Naive thymus-derived CD4-positive, alpha-beta T cell (primary cell): ENCODE measurements around the gene PODN. TPM values are rescaled to one million over a fixed set of nuclear protein-coding genes. Genes with fewer than 3 reads are reported as not detected.
A peak's percentile ranks its signal among the peaks of the same experiment; 100 is the strongest.

Source experiments
- ATAC-seq: fragments of 150-1000 bp; cut with Tn5 transposase; 2 replicates; pipeline ENCODE4 v1.10.0; 2021; ENCODE audit warnings: mild to moderate bottlenecking, moderate library complexity
- CTCF ChIA-PET: fragments of 350-600 bp; sonication (Branson Sonifier 250); formaldehyde crosslinking; loops from one replicate; lab custom pipeline; 2021; ENCODE audit warnings: antibody characterized with exemption; lab: Charles Lee
- POLR2A ChIA-PET: fragments of 350-600 bp; sonication (Branson Sonifier 250); formaldehyde crosslinking; loops from one replicate; lab custom pipeline; 2021; ENCODE audit warnings: antibody characterized with exemption, inconsistent platforms; lab: Charles Lee
- DNase-seq, 9 donors: peaks; one replicate each; pipeline versions ENCODE4 v3.0.0 to v3.0.0-alpha.2; 2020 to 2022; ENCODE audit warnings: mixed read lengths in 1 of 9
- H3K27ac ChIP-seq: one replicate; pipeline ENCODE4 v1.7.0; 2013; ENCODE audit warnings: mild to moderate bottlenecking, low read depth, low read length, moderate library complexity
- H3K27me3 ChIP-seq, 2 donors: one replicate each; pipeline ENCODE4 v1.7.0; 2013; ENCODE audit warnings: low read length in 2 of 2, mild to moderate bottlenecking in 2 of 2, moderate library complexity in 2 of 2; ENCODE audit not compliant: control insufficient read depth in 2 of 2, insufficient read depth in 2 of 2
- H3K36me3 ChIP-seq, 3 experiments: 1 replicate in 2 of 3; 2 replicates in 1 of 3; pipeline ENCODE4 v1.7.0; 2013; ENCODE audit warnings: low read length in 3 of 3, mild to moderate bottlenecking in 3 of 3, moderate library complexity in 1 of 3; ENCODE audit not compliant: insufficient read depth in 3 of 3, control insufficient read depth in 2 of 3
- H3K4me1 ChIP-seq, 2 donors: one replicate each; pipeline ENCODE4 v1.7.0; 2013; ENCODE audit warnings: low read length in 2 of 2, mild to moderate bottlenecking in 2 of 2, moderate library complexity in 1 of 2; ENCODE audit not compliant: control insufficient read depth in 2 of 2, insufficient read depth in 2 of 2
- H3K4me3 ChIP-seq: 2 replicates; pipeline ENCODE4 v1.7.0; 2013; ENCODE audit warnings: mild to moderate bottlenecking, low read length
- H3K9me3 ChIP-seq, 3 experiments: 1 replicate in 2 of 3; 2 replicates in 1 of 3; pipeline ENCODE4 v1.7.0; 2013; ENCODE audit warnings: low read length in 3 of 3; ENCODE audit not compliant: control insufficient read depth in 2 of 3
- H3K27ac Mint-ChIP-seq, 9 donors: one replicate each; pipeline ENCODE4 v1.8.0; 2020 to 2022; ENCODE audit warnings: mixed read lengths in 9 of 9, mild to moderate bottlenecking in 8 of 9, moderate library complexity in 5 of 9, inconsistent platforms in 2 of 9
- H3K27me3 Mint-ChIP-seq, 5 donors: one replicate each; pipeline ENCODE4 v1.8.0; 2021 to 2022; ENCODE audit warnings: mixed read lengths in 5 of 5, mild to moderate bottlenecking in 1 of 5
- H3K36me3 Mint-ChIP-seq, 5 donors: one replicate each; pipeline ENCODE4 v1.8.0; 2020 to 2022; ENCODE audit warnings: mixed read lengths in 5 of 5, mild to moderate bottlenecking in 3 of 5, inconsistent platforms in 1 of 5
- H3K4me1 Mint-ChIP-seq, 7 donors: one replicate each; pipeline ENCODE4 v1.8.0; 2020 to 2022; ENCODE audit warnings: mixed read lengths in 7 of 7, mild to moderate bottlenecking in 3 of 7, inconsistent platforms in 1 of 7
- H3K4me3 Mint-ChIP-seq, 10 donors: one replicate each; pipeline ENCODE4 v1.8.0; 2020 to 2022; ENCODE audit warnings: mild to moderate bottlenecking in 10 of 10, mixed read lengths in 10 of 10, moderate library complexity in 6 of 10, inconsistent platforms in 2 of 10
- H3K9me3 Mint-ChIP-seq, 11 donors: one replicate each; pipeline ENCODE4 v1.8.0; 2020 to 2022; ENCODE audit warnings: mixed read lengths in 11 of 11, mild to moderate bottlenecking in 4 of 11, inconsistent platforms in 1 of 11, moderate library complexity in 1 of 11
- intact Hi-C, 2 donors: fragments of 100-400 bp; cut with micrococcal nuclease; formaldehyde crosslinking; loops; one replicate each; pipeline ENCODE4 v1.15.1; 2023
- polyA plus RNA-seq, 2 donors: library from polyadenylated mRNA; unstranded; fragments of 300-500 nt; fragmentation: Illumina TruSeq; gene quantifications; one replicate each; pipeline ENCODE4 v1.2.3, GENCODE V29; 2021
- total RNA-seq, 6 experiments: library from RNA in 5 of 6; stranded (reverse) in 5 of 6; gene quantifications; 1 replicate in 5 of 6; 2 replicates in 1 of 6; pipeline ENCODE4 v1.2.3 and lab custom pipeline; 2021 to 2026

The PODN gene
- total and polyA plus RNA-seq, 7 experiments from 2014 or later: 0.88 TPM; not detected in 6

DNA sequence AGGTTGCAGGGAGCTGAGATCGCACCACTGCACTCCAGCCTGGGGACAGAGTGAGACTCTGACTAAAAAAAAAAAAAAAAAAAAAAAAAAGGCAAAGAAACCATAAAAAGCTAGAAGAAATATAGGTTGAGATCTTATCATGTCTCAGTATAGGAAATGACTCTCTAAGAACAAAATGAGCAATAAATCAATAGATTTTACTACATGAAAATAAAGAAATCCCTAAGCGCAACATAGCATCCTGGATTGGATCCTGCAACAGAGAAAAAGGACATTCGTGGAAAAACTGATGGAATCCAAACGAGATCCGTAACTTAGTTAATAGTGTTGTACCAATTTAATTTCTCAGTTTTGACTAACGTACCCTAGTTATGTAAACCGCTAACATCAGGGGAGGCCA is 45.1 kb downstream of the PODN start:
- Histone ChIP-seq H3K4me1 (no peaks in the 10 kb centered on the region), H3K36me3 (no peaks in the 10 kb centered on the region), H3K27ac (no peak overlapping the region), H3K4me3 (no peak overlapping the region), H3K27me3 (no peaks in the 10 kb centered on the region), H3K9me3 (no peaks in the 10 kb centered on the region)
- Mint-ChIP-seq H3K27ac (peak overlapping the region in 4 of 9 donors; percentile 9 to 40 (median 18)), H3K27me3 (peaks cover 0 to 5% (median 0%) of the 10 kb centered on the region in 5 donors), H3K4me1 (peaks cover 5 to 38% (median 16%) of the 10 kb centered on the region in 7 donors), H3K9me3 (peaks cover 0 to 1% (median 0%) of the 10 kb centered on the region in 11 donors), H3K36me3 (no peaks in the 10 kb centered on the region), H3K4me3 (peak overlapping the region in 1 of 10 donors; percentile 20)
- ATAC-seq (no peak), DNase-seq (no peak)
- ChIA-PET CTCF (interaction anchor here (0.5 kb wide), 1 partner anchor 1070 kb away, joined by 5 read pairs; no protein-coding TSS in a partner anchor), POLR2A (no interaction called here)
- intact Hi-C loops: no loop called here

DNA sequence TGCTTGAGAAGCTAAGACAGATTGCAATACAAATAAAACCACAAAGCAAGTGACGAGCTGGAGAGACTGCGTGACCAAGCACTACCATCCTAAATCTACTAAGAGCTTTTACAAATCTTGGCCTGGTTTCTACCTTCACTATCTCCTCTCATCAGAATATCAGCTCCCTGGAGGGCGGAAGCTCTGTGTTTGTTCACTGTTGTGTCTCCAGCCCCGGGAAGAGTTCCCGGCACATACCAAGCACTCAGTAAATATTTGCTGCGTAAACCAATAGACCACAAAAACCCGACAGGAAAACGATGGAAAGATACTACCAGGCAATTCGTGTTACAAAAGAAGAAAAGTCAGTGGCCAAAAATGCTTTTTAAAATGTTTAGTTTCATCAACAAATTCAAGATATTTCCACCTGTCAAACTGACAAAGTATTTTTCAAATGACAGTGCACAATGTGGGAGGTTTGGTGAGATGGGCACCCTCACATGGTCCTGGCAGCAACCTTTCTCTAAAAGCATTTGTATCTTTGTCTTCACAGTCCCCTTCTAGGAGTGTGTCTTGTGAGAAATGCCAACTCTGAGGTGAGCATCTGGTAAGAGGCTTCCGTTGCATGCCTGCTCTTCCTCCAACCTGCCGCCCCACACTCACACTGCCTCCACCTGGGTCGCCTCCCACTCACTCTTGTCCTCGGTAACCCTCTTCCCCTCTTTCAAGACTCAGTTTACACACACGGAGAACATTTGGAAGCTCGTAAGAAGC is 45.7 kb downstream of the PODN start:
- Mint-ChIP-seq H3K4me3 (peak overlapping the region in 7 of 10 donors; percentile 11 to 59 (median 36)), H3K4me1 (peaks cover 5 to 38% (median 16%) of the 10 kb centered on the region in 7 donors), H3K27ac (peak overlapping the region; percentile 9 to 75 (median 33)), H3K27me3 (peaks cover 0 to 5% (median 0%) of the 10 kb centered on the region in 5 donors), H3K9me3 (peaks cover 0 to 1% (median 0%) of the 10 kb centered on the region in 11 donors), H3K36me3 (no peaks in the 10 kb centered on the region)
- Histone ChIP-seq H3K4me3 (no peak overlapping the region), H3K27ac (no peak overlapping the region), H3K9me3 (no peaks in the 10 kb centered on the region), H3K36me3 (no peaks in the 10 kb centered on the region), H3K4me1 (no peaks in the 10 kb centered on the region), H3K27me3 (no peaks in the 10 kb centered on the region)
- ChIA-PET POLR2A (no interaction called here), CTCF (interaction anchor here (0.5 kb wide), 1 partner anchor 1071 kb away, joined by 5 read pairs; no protein-coding TSS in a partner anchor)
- intact Hi-C loops: no loop called here
- ATAC-seq: no peak
- DNase-seq: no peak

GRCh38 chr1:53108646-53109580 is 46.9 kb downstream of the PODN start:
- no peak overlapping the region for H3K4me3 ChIP-seq
- intact Hi-C loops: no loop called here
- Mint-ChIP-seq H3K36me3 (no peaks in the 10 kb centered on the region), H3K27me3 (peaks cover 0 to 5% (median 0%) of the 10 kb centered on the region in 5 donors), H3K4me1 (peaks cover 5 to 36% (median 16%) of the 10 kb centered on the region in 7 donors), H3K27ac (no peak overlapping the region), H3K9me3 (peaks cover 0 to 1% (median 0%) of the 10 kb centered on the region in 11 donors), H3K4me3 (no peak overlapping the region)
- ATAC-seq: no peak
- CTCF ChIA-PET: no interaction called here
- H3K27me3 ChIP-seq: no peaks in the 10 kb centered on the region
- H3K9me3 ChIP-seq: no peaks in the 10 kb centered on the region
- DNase-seq: no peak
- H3K27ac ChIP-seq: no peak overlapping the region
- no peaks in the 10 kb centered on the region for H3K4me1 ChIP-seq
- POLR2A ChIA-PET: no interaction called here
- no peaks in the 10 kb centered on the region for H3K36me3 ChIP-seq

- H3K27ac ChIP-seq: no peak overlapping the region
- no peaks in the 10 kb centered on the region for H3K27me3 ChIP-seq
- ATAC-seq (peak; percentile 66), DNase-seq (no peak)
- POLR2A ChIA-PET: no interaction called here
- Mint-ChIP-seq H3K4me1 (peaks cover 5 to 28% (median 16%) of the 10 kb centered on the region in 7 donors), H3K27me3 (peaks cover 0 to 5% (median 0%) of the 10 kb centered on the region in 5 donors), H3K36me3 (no peaks in the 10 kb centered on the region), H3K9me3 (peaks cover 0 to 1% (median 0%) of the 10 kb centered on the region in 11 donors), H3K27ac (no peak overlapping the region), H3K4me3 (no peak overlapping the region)
- CTCF ChIA-PET: no interaction called here
- H3K4me3 ChIP-seq: no peak overlapping the region
- no peaks in the 10 kb centered on the region for H3K36me3 ChIP-seq
- intact Hi-C loops: no loop called here
- H3K4me1 ChIP-seq: no peaks in the 10 kb centered on the region
- H3K9me3 ChIP-seq: no peaks in the 10 kb centered on the region
These were observed 48.5 kb downstream of the PODN start for GRCh38 chr1:53110370-53111072.

- DNase-seq (no peak), ATAC-seq (peak; percentile 17)
- H3K27ac ChIP-seq: no peak overlapping the region
- intact Hi-C loops: no loop called here
- Mint-ChIP-seq H3K4me3 (no peak overlapping the region), H3K27me3 (peaks cover 0 to 4% (median 0%) of the 10 kb centered on the region in 5 donors), H3K27ac (peak overlapping the region in 1 of 9 donors; percentile 33), H3K36me3 (no peaks in the 10 kb centered on the region), H3K4me1 (peaks cover 5 to 28% (median 16%) of the 10 kb centered on the region in 7 donors), H3K9me3 (peaks cover 0 to 1% (median 0%) of the 10 kb centered on the region in 11 donors)
- no peaks in the 10 kb centered on the region for H3K4me1 ChIP-seq
- ChIA-PET POLR2A (no interaction called here), CTCF (no interaction called here)
- H3K27me3 ChIP-seq: no peaks in the 10 kb centered on the region
- H3K9me3 ChIP-seq: no peaks in the 10 kb centered on the region
- H3K36me3 ChIP-seq: no peaks in the 10 kb centered on the region
- no peak overlapping the region for H3K4me3 ChIP-seq
These were observed 49.1 kb downstream of the PODN start for GRCh38 chr1:53111073-53111556.

GRCh38 chr1:53111693-53112092 is 49.7 kb downstream of the PODN start:
- ChIA-PET CTCF (no interaction called here), POLR2A (no interaction called here)
- intact Hi-C loops: no loop called here
- no peaks in the 10 kb centered on the region for H3K9me3 ChIP-seq
- no peak overlapping the region for H3K4me3 ChIP-seq
- ATAC-seq (no peak), DNase-seq (no peak)
- no peaks in the 10 kb centered on the region for H3K36me3 Mint-ChIP-seq
- H3K4me1 Mint-ChIP-seq: peaks cover 5 to 28% (median 16%) of the 10 kb centered on the region in 7 donors
- H3K27ac ChIP-seq: no peak overlapping the region
- H3K36me3 ChIP-seq: no peaks in the 10 kb centered on the region
- H3K27me3 ChIP-seq: no peaks in the 10 kb centered on the region
- no peaks in the 10 kb centered on the region for H3K4me1 ChIP-seq
- no peak overlapping the region for H3K27ac Mint-ChIP-seq
- H3K27me3 Mint-ChIP-seq: peaks cover 0 to 4% (median 0%) of the 10 kb centered on the region in 5 donors
- no peak overlapping the region for H3K4me3 Mint-ChIP-seq
- H3K9me3 Mint-ChIP-seq: peaks cover 0 to 1% (median 0%) of the 10 kb centered on the region in 11 donors
